22Rv1 (cell line): ENCODE data around the gene PCED1B.

Experiments used
- ZFX ChIP-seq: fragments of 450-650 bp; IDR thresholded peaks from 2 replicates; pipeline ENCODE4 v1.6.1; 2017; ENCODE audit warnings: antibody characterized with exemption, borderline replicate concordance
- TF ChIP-seq, protein P1 (sequence below): fragments of 450-650 bp; IDR thresholded peaks from 2 replicates; pipeline ENCODE4 v1.5.1; 2017; ENCODE audit warnings: mild to moderate bottlenecking

DNA sequence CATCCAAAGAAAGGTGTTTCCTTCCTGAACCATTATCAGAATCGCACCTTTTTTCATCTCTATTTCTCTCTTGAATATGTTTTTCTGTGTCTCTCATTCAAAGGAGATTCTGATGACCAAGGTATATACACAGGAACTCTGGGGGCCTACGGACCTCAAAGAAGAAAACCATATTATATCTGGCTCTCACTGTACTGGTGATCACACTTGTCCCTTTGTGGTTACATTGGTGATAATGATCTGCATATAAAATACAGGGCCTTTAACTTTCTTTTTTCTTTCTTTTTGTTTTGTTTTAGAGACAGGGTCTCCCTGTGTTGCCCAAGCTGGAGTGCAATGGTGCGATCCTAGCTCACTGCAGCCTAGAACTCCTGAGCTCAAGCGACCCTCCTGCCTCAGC is 185.5 kb downstream of the PCED1B start:
- TF ChIP-seq, protein P1, sequence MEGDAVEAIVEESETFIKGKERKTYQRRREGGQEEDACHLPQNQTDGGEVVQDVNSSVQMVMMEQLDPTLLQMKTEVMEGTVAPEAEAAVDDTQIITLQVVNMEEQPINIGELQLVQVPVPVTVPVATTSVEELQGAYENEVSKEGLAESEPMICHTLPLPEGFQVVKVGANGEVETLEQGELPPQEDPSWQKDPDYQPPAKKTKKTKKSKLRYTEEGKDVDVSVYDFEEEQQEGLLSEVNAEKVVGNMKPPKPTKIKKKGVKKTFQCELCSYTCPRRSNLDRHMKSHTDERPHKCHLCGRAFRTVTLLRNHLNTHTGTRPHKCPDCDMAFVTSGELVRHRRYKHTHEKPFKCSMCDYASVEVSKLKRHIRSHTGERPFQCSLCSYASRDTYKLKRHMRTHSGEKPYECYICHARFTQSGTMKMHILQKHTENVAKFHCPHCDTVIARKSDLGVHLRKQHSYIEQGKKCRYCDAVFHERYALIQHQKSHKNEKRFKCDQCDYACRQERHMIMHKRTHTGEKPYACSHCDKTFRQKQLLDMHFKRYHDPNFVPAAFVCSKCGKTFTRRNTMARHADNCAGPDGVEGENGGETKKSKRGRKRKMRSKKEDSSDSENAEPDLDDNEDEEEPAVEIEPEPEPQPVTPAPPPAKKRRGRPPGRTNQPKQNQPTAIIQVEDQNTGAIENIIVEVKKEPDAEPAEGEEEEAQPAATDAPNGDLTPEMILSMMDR = no peak
- no peak for TF ChIP-seq ZFX
